HCT116 (cell line): ENCODE measurements around the gene DENND5A. TPM values are rescaled to one million over a fixed set of nuclear protein-coding genes. Genes with fewer than 3 reads are reported as not detected.
A peak's percentile ranks its signal among the peaks of the same experiment; 100 is the strongest.

Source experiments
- ATAC-seq: fragments of 200-7000 bp; cut with Tn5 transposase; 2 replicates; pipeline ENCODE4 v1.9.1; 2020; ENCODE audit warnings: mild to moderate bottlenecking, moderate library complexity
- BruUV-seq: library from RNA; stranded (reverse); fragments of 400-500 nt; replicated peaks from 2 replicates; lab custom pipeline; 2021; lab: Mats Ljungman, UMichigan
- CTCF ChIA-PET: fragments of 300-600 bp; sonication (Branson Sonifier 250); formaldehyde crosslinking; loops from one replicate; lab custom pipeline; 2021; ENCODE audit warnings: antibody characterized with exemption; lab: Charles Lee
- POLR2A ChIA-PET: fragments of 300-600, 350-600 bp; sonication (Branson Sonifier 250); formaldehyde crosslinking; loops from one replicate; lab custom pipeline; 2021; ENCODE audit warnings: antibody characterized with exemption; lab: Charles Lee
- RAD21 ChIA-PET, 2 experiments: fragments of 300-600 bp; sonication (Branson Sonifier 250); formaldehyde crosslinking; loops; one replicate each; lab custom pipeline; 2023; ENCODE audit warnings: low total read pairs in 2 of 2; ENCODE audit not compliant: uncharacterized antibody in 2 of 2, unreplicated experiment in 2 of 2, low non-redundant PET in 1 of 2; lab: Charles Lee
- DNase-seq: peaks from one replicate; pipeline ENCODE4 v3.0.0-alpha.2; 2010; ENCODE audit warnings: low read depth, low spot score
- H2AFZ ChIP-seq: fragments of 200-600 bp; shearing (Covaris generic), sonication (generic); 2 replicates; pipeline ENCODE4 v1.6.1; 2017; ENCODE audit warnings: low read depth, mixed run types, mixed read lengths, antibody characterized with exemption, low read length; ENCODE audit not compliant: poor library complexity, severe bottlenecking
- H3K27ac ChIP-seq: 2 replicates; pipeline ENCODE4 v1.5.1; 2012; ENCODE audit warnings: low read depth, low read length
- H3K27me3 ChIP-seq: fragments of 200-600 bp; sonication (generic); 2 replicates; pipeline ENCODE4 v1.6.1; 2016; ENCODE audit warnings: mixed run types, low read length, mixed read lengths; ENCODE audit not compliant: insufficient read depth
- H3K36me3 ChIP-seq, 2 experiments: fragments of 200-500 bp in 1 of 2; fragments of 200-600 bp in 1 of 2; sonication (Bioruptor generic) in 1 of 2; sonication (generic) in 1 of 2; 2 replicates each; pipeline versions ENCODE4 v1.5.1 to v1.6.1; 2014 to 2016; ENCODE audit warnings: low read length in 2 of 2, inconsistent platforms in 1 of 2, mixed read lengths in 1 of 2, mixed run types in 1 of 2; ENCODE audit not compliant: insufficient read depth in 2 of 2, control insufficient read depth in 1 of 2
- H3K4me1 ChIP-seq, 2 experiments: fragments of 200-600 bp in 1 of 2; sonication (generic) in 1 of 2; 2 replicates each; pipeline versions ENCODE4 v1.5.1 to v1.6.1; 2012 to 2017; ENCODE audit warnings: low read length in 2 of 2, inconsistent platforms in 1 of 2, mild to moderate bottlenecking in 1 of 2, mixed read lengths in 1 of 2, mixed run types in 1 of 2, moderate library complexity in 1 of 2; ENCODE audit not compliant: insufficient read depth in 2 of 2, control insufficient read depth in 1 of 2
- H3K4me2 ChIP-seq: fragments of 200-600 bp; sonication (generic); 2 replicates; pipeline ENCODE4 v1.6.1; 2017; ENCODE audit warnings: mixed run types, low read length, mixed read lengths
- H3K4me3 ChIP-seq, 2 experiments: fragments of 200-600 bp in 1 of 2; sonication (generic) in 1 of 2; replicated peaks in 1 of 2; 2 replicates each; pipeline ENCODE4 v1.5.1; 2011 to 2016; ENCODE audit warnings: low read length in 2 of 2, control low read depth in 1 of 2, low read depth in 1 of 2, mild to moderate bottlenecking in 1 of 2, mixed read lengths in 1 of 2, mixed run types in 1 of 2
- H3K79me2 ChIP-seq: fragments of 200-600 bp; sonication (generic); 2 replicates; pipeline ENCODE4 v1.6.1; 2017; ENCODE audit warnings: mild to moderate bottlenecking, mixed run types, low read length, moderate library complexity, mixed read lengths; ENCODE audit not compliant: insufficient read depth
- H3K9ac ChIP-seq: fragments of 200-600 bp; sonication (generic); 2 replicates; pipeline ENCODE4 v1.6.1; 2016; ENCODE audit warnings: low read length, mixed read lengths
- H3K9me2 ChIP-seq: fragments of 200-600 bp; sonication (generic), shearing (Covaris generic); 2 replicates; pipeline ENCODE4 v1.6.1; 2017; ENCODE audit warnings: mixed run types, mild to moderate bottlenecking, moderate library complexity; ENCODE audit not compliant: insufficient read depth
- H3K9me3 ChIP-seq, 2 experiments: fragments of 200-500 bp in 1 of 2; fragments of 200-600 bp in 1 of 2; sonication (Bioruptor generic) in 1 of 2; sonication (generic) in 1 of 2; 2 replicates each; pipeline ENCODE4 v1.6.1; 2014 to 2017; ENCODE audit warnings: low read length in 2 of 2, mixed read lengths in 2 of 2, inconsistent platforms in 1 of 2, low read depth in 1 of 2, mild to moderate bottlenecking in 1 of 2, mixed run types in 1 of 2, moderate library complexity in 1 of 2; ENCODE audit not compliant: control insufficient read depth in 1 of 2, insufficient read depth in 1 of 2
- H4K20me1 ChIP-seq: fragments of 200-600 bp; sonication (generic), shearing (Covaris generic); 2 replicates; pipeline ENCODE4 v1.6.1; 2017; ENCODE audit warnings: mixed run types, mild to moderate bottlenecking, moderate library complexity; ENCODE audit not compliant: insufficient read depth
- CEBPB ChIP-seq: IDR thresholded peaks from 2 replicates; pipeline ENCODE4 v1.6.1; 2012; ENCODE audit warnings: low read depth
- CTCF ChIP-seq, 3 experiments: fragments of 200-600 bp in 1 of 3; sonication (generic) in 1 of 3; IDR thresholded peaks in 2 of 3; conservative IDR thresholded peaks in 1 of 3; 2 replicates each; pipeline ENCODE4 v1.5.1; 2012 to 2017; ENCODE audit warnings: low read depth in 2 of 3, low read length in 2 of 3, antibody characterized with exemption in 1 of 3, borderline replicate concordance in 1 of 3, control low read depth in 1 of 3, mild to moderate bottlenecking in 1 of 3, mixed read lengths in 1 of 3, mixed run types in 1 of 3, moderate library complexity in 1 of 3; ENCODE audit not compliant: insufficient read depth in 1 of 3
- EZH2phosphoT487 ChIP-seq: fragments of 200-600 bp; IDR thresholded peaks from 2 replicates; pipeline ENCODE4 v1.6.1; 2018; ENCODE audit warnings: antibody characterized with exemption, borderline replicate concordance
- MAX ChIP-seq: IDR thresholded peaks from 2 replicates; pipeline ENCODE4 v1.6.1; 2012
- RAD21 ChIP-seq: IDR thresholded peaks from 2 replicates; pipeline ENCODE4 v1.6.1; 2012; ENCODE audit warnings: low read depth, mild to moderate bottlenecking
- intact Hi-C: fragments of 100-400 bp; cut with micrococcal nuclease; formaldehyde crosslinking; loops from 2 replicates; pipeline ENCODE4 v1.10.0; 2022
- total RNA-seq: library from RNA; stranded (reverse); gene quantifications from one replicate; pipeline ENCODE4 v1.2.1, GENCODE V29; 2021; ENCODE audit not compliant: unreplicated experiment

DENND5A gene
- total RNA-seq, 1 experiment from 2014 or later: 48.6 TPM

GRCh38 chr11:9095421-9095820 lies 169.7 kb downstream of the DENND5A start:
- H2AFZ ChIP-seq: no peak overlapping the region
- peak; percentile 48; the same call in 1 of the 2 replicates for ATAC-seq

More at GRCh38 chr11:9095421-9095820, 169.7 kb downstream of the DENND5A start:
- H3K4me3 ChIP-seq: no peak overlapping the region
- no peak for DNase-seq
- no peaks in the 10 kb centered on the region for H4K20me1 ChIP-seq
- H3K9me2 ChIP-seq: no peaks in the 10 kb centered on the region
- H3K9me3 ChIP-seq: no peaks in the 10 kb centered on the region
- H3K4me1 ChIP-seq: no peaks in the 10 kb centered on the region
- H3K9ac ChIP-seq: no peak overlapping the region
- ChIA-PET RAD21 (interaction anchor here in 1 of 2 experiments (0.9 kb wide), 1 partner anchor 80 kb away, joined by 3 read pairs; no protein-coding TSS in a partner anchor), CTCF (interaction anchor here (0.6 to 1.1 kb wide), 5 partner anchors 17 to 459 kb away, joined by 3 to 7 read pairs (median 3); no protein-coding TSS in a partner anchor), POLR2A (no interaction called here)
- BruUV-seq: no TSS peak
- intact Hi-C loops: no loop called here
- no peaks in the 10 kb centered on the region for H3K36me3 ChIP-seq
- no peak overlapping the region for H3K27ac ChIP-seq
- TF ChIP-seq CEBPB (no peak), EZH2phosphoT487 (no peak), RAD21 (peak; percentile 15; the same call in 1 of the 2 replicates), MAX (no peak), CTCF (IDR thresholded peaks at IDR 0.05 in 2 of 3, conservative IDR thresholded peaks at IDR 0.05 in 1 of 3; ENCODE audit: borderline replicate concordance in 1 of 3, insufficient read depth in 1 of 3, low read depth in 2 of 3, low read length in 2 of 3) (peak in 2 of 3 experiments; percentile 47 to 57; a peak in 4 of 6 replicates)
- no peaks in the 10 kb centered on the region for H3K79me2 ChIP-seq
- H3K27me3 ChIP-seq: no peaks in the 10 kb centered on the region
- no peak overlapping the region for H3K4me2 ChIP-seq
